GM23248 (cell line): ENCODE results near the gene NUDCD3. TPM values are rescaled to one million over a fixed set of nuclear protein-coding genes. Genes with fewer than 3 reads are reported as not detected.

Source experiments
- DNase-seq: peaks from one replicate; pipeline ENCODE4 v3.0.0-alpha.2; 2015
- H2AFZ ChIP-seq: fragments of 200-600 bp; sonication (generic); 2 replicates; pipeline ENCODE4 v1.6.1; 2016; ENCODE audit warnings: antibody characterized with exemption
- H3F3A ChIP-seq: fragments of 200-600 bp; sonication (generic); 2 replicates; pipeline ENCODE4 v1.6.1; 2016; ENCODE audit warnings: mild to moderate bottlenecking, antibody characterized with exemption, mixed run types; ENCODE audit not compliant: insufficient read depth
- H3K27ac ChIP-seq: fragments of 200-600 bp; sonication (generic); 2 replicates; pipeline ENCODE4 v1.5.1; 2016; ENCODE audit warnings: mild to moderate bottlenecking
- H3K27me3 ChIP-seq: fragments of 200-600 bp; sonication (generic); replicated peaks from 2 replicates; pipeline ENCODE4 v1.6.1; 2016; ENCODE audit warnings: mild to moderate bottlenecking; ENCODE audit not compliant: insufficient read depth
- H3K36me3 ChIP-seq: fragments of 200-600 bp; sonication (generic); 2 replicates; pipeline ENCODE4 v1.6.1; 2016; ENCODE audit warnings: low read depth, mild to moderate bottlenecking
- H3K4me1 ChIP-seq: fragments of 200-600 bp; sonication (generic); 2 replicates; pipeline ENCODE4 v1.6.1; 2016; ENCODE audit warnings: mild to moderate bottlenecking; ENCODE audit not compliant: insufficient read depth
- H3K4me2 ChIP-seq: fragments of 200-600 bp; sonication (generic); one replicate; pipeline ENCODE4 v1.6.1; 2016; ENCODE audit warnings: mild to moderate bottlenecking; ENCODE audit not compliant: unreplicated experiment
- H3K4me3 ChIP-seq: fragments of 200-600 bp; sonication (generic); 2 replicates; pipeline ENCODE4 v1.5.1; 2016; ENCODE audit warnings: mild to moderate bottlenecking
- H3K79me2 ChIP-seq: fragments of 200-600 bp; sonication (generic); 2 replicates; pipeline ENCODE4 v1.6.1; 2016; ENCODE audit warnings: mild to moderate bottlenecking; ENCODE audit not compliant: insufficient read depth
- H3K9ac ChIP-seq: fragments of 200-600 bp; sonication (generic); 2 replicates; pipeline ENCODE4 v1.6.1; 2016; ENCODE audit warnings: mild to moderate bottlenecking
- H3K9me2 ChIP-seq: fragments of 200-600 bp; sonication (generic); 2 replicates; pipeline ENCODE4 v1.6.1; 2016; ENCODE audit warnings: mixed run types, mild to moderate bottlenecking, moderate library complexity; ENCODE audit not compliant: insufficient read depth
- H3K9me3 ChIP-seq: fragments of 200-600 bp; sonication (generic); one replicate; pipeline ENCODE4 v1.6.1; 2017; ENCODE audit warnings: low read depth
- H4K20me1 ChIP-seq: fragments of 200-600 bp; sonication (generic); 2 replicates; pipeline ENCODE4 v1.6.0; 2016; ENCODE audit not compliant: insufficient read depth
- EZH2 ChIP-seq: fragments of 200-600 bp; sonication (generic); IDR thresholded peaks from 2 replicates; pipeline ENCODE4 v1.6.1; 2018; ENCODE audit warnings: antibody characterized with exemption, mild to moderate bottlenecking; ENCODE audit not compliant: insufficient read depth, poor library complexity, severe bottlenecking
- EZH2phosphoT487 ChIP-seq: fragments of 200-600 bp; sonication (generic); IDR thresholded peaks from 2 replicates; pipeline ENCODE4 v1.6.1; 2018; ENCODE audit warnings: antibody characterized with exemption, moderate library complexity, mild to moderate bottlenecking, low read depth; ENCODE audit not compliant: insufficient read depth
- WGBS, 2 experiments: methylation state at CpG; one replicate each; pipeline ENCODE4 v1.1.6; 2015 to 2017; ENCODE audit warnings: low lambda C conversion rate in 2 of 2, low coverage in 1 of 2; ENCODE audit errors: missing lambda C conversion rate in 2 of 2; 5-methylcytosine and 5-hydroxymethylcytosine counted together
- in situ Hi-C: fragments of 300-500 bp; cut with MboI; formaldehyde crosslinking; loops from 2 replicates; pipeline ENCODE4 v1.15.0; 2020
- polyA plus RNA-seq: library from polyadenylated mRNA; unstranded; fragments of >200 nt; fragmentation: Nextera tagmentation; extraction: Ambion mirVana; gene quantifications from 2 replicates; pipeline ENCODE4 v1.2.1, GENCODE V29; 2016
- total RNA-seq: library from RNA; depleted of rRNA; stranded (reverse); fragments of >200 nt; shearing (Covaris generic); gene quantifications from 2 replicates; pipeline ENCODE4 v1.2.3, GENCODE V29; 2014

NUDCD3 gene
- total and polyA plus RNA-seq, 2 experiments from 2014 or later, result 56.7 to 79.1 TPM

DNA sequence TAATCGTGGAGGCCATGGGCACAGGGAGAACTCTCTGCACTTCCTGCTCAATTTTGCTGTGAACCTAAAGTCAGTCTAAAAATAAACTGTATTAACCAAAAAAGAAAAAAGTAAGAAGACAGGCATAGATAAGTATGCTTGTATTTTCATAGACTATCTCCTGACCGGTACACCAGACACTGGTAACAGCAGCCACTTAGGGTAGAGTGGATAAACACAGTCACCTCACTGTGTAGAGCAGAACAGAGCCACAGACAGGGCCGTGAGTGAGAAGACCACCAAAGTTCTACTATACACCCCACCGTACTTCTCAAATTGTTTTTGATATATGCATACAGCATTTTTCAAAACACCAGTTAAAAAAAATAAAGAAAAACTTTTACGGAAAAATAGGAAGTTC lies 25.0 kb downstream of the NUDCD3 start:
- peaks cover 96% of the 10 kb centered on the region for H3K79me2 ChIP-seq
- H3K36me3 ChIP-seq, result peaks cover 4% of the 10 kb centered on the region; the same call in 1 of the 2 replicates
- H3K4me3 ChIP-seq, result no peak overlapping the region
- peaks cover 47% of the 10 kb centered on the region for H3K4me1 ChIP-seq
- H3K9ac ChIP-seq, result no peak overlapping the region
- in situ Hi-C loops, result no loop called here
- 95 to 97% methylated on average over 5 of the region's 5 CpGs for WGBS, 2 experiments
- no peak overlapping the region for H3K4me2 ChIP-seq
- H3F3A ChIP-seq, result peaks cover 22% of the 10 kb centered on the region; the same call in 1 of the 2 replicates
- H3K9me2 ChIP-seq, result no peaks in the 10 kb centered on the region
- no peak overlapping the region for H2AFZ ChIP-seq
- TF ChIP-seq EZH2phosphoT487, result no peak
- H3K9me3 ChIP-seq, result no peaks in the 10 kb centered on the region
- H3K27me3 ChIP-seq, result no peaks in the 10 kb centered on the region
- H4K20me1 ChIP-seq, result no peaks in the 10 kb centered on the region
- DNase-seq, result no peak
- H3K27ac ChIP-seq, result peak overlapping the region; percentile 48

DNA sequence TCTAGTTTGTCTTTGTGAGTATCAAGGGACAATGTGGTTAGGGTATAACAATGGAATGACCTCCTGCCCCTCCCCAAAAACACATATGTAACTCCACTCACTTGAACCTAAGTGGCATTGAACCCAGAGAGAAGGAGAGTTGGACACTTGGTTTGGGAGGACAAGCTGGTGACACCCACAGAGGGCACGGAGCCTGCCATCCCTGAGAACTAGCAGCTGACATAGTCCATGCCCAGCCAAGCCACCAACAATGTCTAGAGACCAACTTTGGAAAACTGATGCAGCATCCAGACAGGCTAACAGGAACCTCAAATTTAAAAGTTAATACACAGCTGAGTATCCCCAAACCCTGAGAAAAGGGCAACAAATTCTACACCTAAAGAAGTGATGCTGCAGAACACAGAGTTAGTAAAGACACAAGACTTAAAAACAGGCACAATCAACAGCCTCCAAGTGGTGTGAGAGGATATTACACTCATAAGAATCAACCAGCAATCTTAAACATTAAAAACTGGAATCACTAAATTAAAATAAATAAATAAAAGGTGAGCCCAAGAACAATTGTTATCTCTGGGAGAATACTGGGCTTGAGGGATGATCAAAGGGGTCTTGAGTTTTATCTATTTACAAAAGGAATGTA lies 27.2 kb downstream of the NUDCD3 start:
- Histone ChIP-seq H3K27ac (no peak overlapping the region), H3K9me3 (no peaks in the 10 kb centered on the region), H3F3A (peaks cover under 1% of the 10 kb centered on the region; the same call in 1 of the 2 replicates), H3K9me2 (no peaks in the 10 kb centered on the region), H2AFZ (no peak overlapping the region), H3K4me3 (no peak overlapping the region), H3K4me2 (no peak overlapping the region), H3K27me3 (no peaks in the 10 kb centered on the region), H3K9ac (no peak overlapping the region), H3K36me3 (peaks cover under 1% of the 10 kb centered on the region; the same call in 1 of the 2 replicates), H3K79me2 (peaks cover 96% of the 10 kb centered on the region), H3K4me1 (peaks cover 26% of the 10 kb centered on the region), H4K20me1 (no peaks in the 10 kb centered on the region)
- WGBS, 2 experiments, result 93 to 100% methylated on average over 1 of the region's 1 CpG
- TF ChIP-seq EZH2 (no peak), EZH2phosphoT487 (no peak)
- DNase-seq, result peak; percentile 32
- in situ Hi-C loops, result no loop called here

DNA sequence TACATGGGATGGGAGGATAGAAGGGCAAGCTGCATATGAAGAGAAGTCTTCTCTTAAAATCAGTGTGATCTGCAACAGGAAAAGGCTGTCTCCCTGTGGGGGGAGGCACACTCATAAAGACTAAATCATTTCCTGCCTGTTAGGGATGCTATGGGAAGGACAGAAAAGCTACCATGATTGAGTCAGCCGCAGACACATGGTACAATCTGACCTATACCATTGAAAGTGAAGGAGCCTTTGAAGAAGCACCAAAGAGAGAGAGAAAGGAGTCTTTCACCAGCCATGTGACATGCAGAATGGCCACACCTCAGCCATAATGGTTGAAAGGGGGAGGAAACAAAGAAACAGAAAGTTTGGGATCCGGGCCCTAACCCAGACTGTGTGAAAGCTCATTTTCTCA lies 29.1 kb downstream of the NUDCD3 start:
- no peaks in the 10 kb centered on the region for H3K27me3 ChIP-seq
- no peak for TF ChIP-seq EZH2phosphoT487
- TF ChIP-seq EZH2, result no peak
- no peaks in the 10 kb centered on the region for H3K36me3 ChIP-seq
- peak overlapping the region; percentile 47 for H3K4me2 ChIP-seq
- no peak overlapping the region for H3K4me3 ChIP-seq
- DNase-seq, result peak; percentile 78
- H3F3A ChIP-seq, result no peaks in the 10 kb centered on the region
- H2AFZ ChIP-seq, result 0 out of 2 replicates have a peak overlapping the region, but pooled peaks have one; percentile 6
- peaks cover 96% of the 10 kb centered on the region for H3K79me2 ChIP-seq
- 92 to 97% methylated on average over 2 of the region's 2 CpGs for WGBS, 2 experiments
- in situ Hi-C loops, result no loop called here
- H3K27ac ChIP-seq, result peak overlapping the region; percentile 3; the same call in 1 of the 2 replicates
- H3K9me3 ChIP-seq, result no peaks in the 10 kb centered on the region
- no peak overlapping the region for H3K9ac ChIP-seq
- peaks cover 20% of the 10 kb centered on the region for H3K4me1 ChIP-seq
- no peaks in the 10 kb centered on the region for H3K9me2 ChIP-seq
- H4K20me1 ChIP-seq, result no peaks in the 10 kb centered on the region

DNA sequence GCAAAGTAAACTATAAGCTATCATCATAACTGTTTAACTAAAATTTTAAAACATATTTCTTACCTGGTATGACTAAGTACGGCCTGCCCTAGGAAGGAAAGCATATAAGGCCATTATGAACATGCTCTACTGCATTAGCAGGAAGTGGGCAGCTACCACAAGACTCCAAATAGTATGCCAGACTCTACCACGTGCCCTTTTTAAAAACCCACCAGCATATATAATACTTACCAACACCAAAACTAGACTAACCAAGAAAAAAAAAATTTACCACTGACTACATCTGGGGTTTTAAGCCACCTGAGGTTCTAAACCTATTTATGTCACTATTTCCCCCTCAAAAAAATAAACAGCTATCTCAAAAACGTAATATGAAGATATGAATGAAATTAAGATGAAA lies 30.1 kb downstream of the NUDCD3 start:
- H3K79me2 ChIP-seq, result peaks cover 98% of the 10 kb centered on the region
- DNase-seq, result no peak
- no peaks in the 10 kb centered on the region for H3K9me3 ChIP-seq
- no peaks in the 10 kb centered on the region for H3F3A ChIP-seq
- in situ Hi-C loops, result no loop called here
- no peak overlapping the region for H3K27ac ChIP-seq
- H4K20me1 ChIP-seq, result no peaks in the 10 kb centered on the region
- H3K9me2 ChIP-seq, result no peaks in the 10 kb centered on the region
- H3K36me3 ChIP-seq, result no peaks in the 10 kb centered on the region
- peaks cover 11% of the 10 kb centered on the region for H3K4me1 ChIP-seq
- no peak overlapping the region for H3K4me2 ChIP-seq
- 82% methylated on average over 3 of the region's 3 CpGs for WGBS, 2 experiments
- H3K9ac ChIP-seq, result no peak overlapping the region
- no peak overlapping the region for H2AFZ ChIP-seq
- H3K4me3 ChIP-seq, result no peak overlapping the region
- no peak for TF ChIP-seq EZH2phosphoT487
- TF ChIP-seq EZH2, result no peak
- H3K27me3 ChIP-seq, result no peaks in the 10 kb centered on the region

DNA sequence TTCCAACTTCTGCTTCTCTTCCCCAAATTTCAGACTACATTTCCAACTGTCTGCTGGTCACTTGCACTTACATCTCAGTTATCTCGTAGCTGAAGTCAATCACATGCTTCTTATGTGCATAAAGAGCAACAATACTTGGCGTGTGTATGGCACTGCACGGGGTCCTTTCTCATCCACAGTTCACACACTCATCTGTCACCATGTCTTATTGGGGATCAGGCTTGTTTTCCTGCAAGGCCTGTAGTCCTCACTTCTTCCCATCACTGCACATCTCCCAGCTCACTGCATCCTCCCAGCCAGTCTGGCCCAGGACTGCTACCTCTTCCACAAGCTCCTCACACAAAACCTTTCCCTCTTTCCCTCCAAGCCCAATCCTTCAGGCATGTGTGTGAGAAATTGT lies 35.3 kb downstream of the NUDCD3 start:
- Histone ChIP-seq H3K9me3 (no peaks in the 10 kb centered on the region), H3K79me2 (peaks cover 98% of the 10 kb centered on the region), H3K4me1 (no peaks in the 10 kb centered on the region; the same call in 1 of the 2 replicates), H3K27ac (no peak overlapping the region), H3F3A (no peaks in the 10 kb centered on the region), H2AFZ (no peak overlapping the region), H3K27me3 (no peaks in the 10 kb centered on the region), H3K4me3 (no peak overlapping the region), H3K9ac (no peak overlapping the region), H4K20me1 (no peaks in the 10 kb centered on the region), H3K9me2 (no peaks in the 10 kb centered on the region), H3K4me2 (no peak overlapping the region), H3K36me3 (no peaks in the 10 kb centered on the region)
- in situ Hi-C loops, result no loop called here
- WGBS, 2 experiments, result 99 to 100% methylated on average over 3 of the region's 3 CpGs
- no peak for TF ChIP-seq EZH2
- no peak for TF ChIP-seq EZH2phosphoT487
- DNase-seq, result no peak
